Panc1 (cell line): ENCODE data around the gene ARHGEF28.

Experiments used
- CTCF ChIP-seq: fragments of 450-650 bp; IDR thresholded peaks from 2 replicates; pipeline ENCODE4 v1.5.1; 2017; ENCODE audit warnings: mild to moderate bottlenecking
- POLR2AphosphoS5 ChIP-seq: IDR thresholded peaks from 2 replicates; pipeline ENCODE4 v1.6.1; 2012; ENCODE audit warnings: mild to moderate bottlenecking, low read depth, low read length, moderate library complexity
- REST ChIP-seq, 2 experiments: IDR thresholded peaks; 2 replicates each; pipeline ENCODE4 v1.6.1; 2011 to 2012; ENCODE audit warnings: low read depth in 2 of 2, control low read depth in 1 of 2, low read length in 1 of 2, mild to moderate bottlenecking in 1 of 2, moderate library complexity in 1 of 2; ENCODE audit not compliant: insufficient read depth in 1 of 2

GRCh38 chr5:73812962-73813588 is 187.1 kb downstream of the ARHGEF28 start:
- TF ChIP-seq POLR2AphosphoS5: no peak
- no peak for TF ChIP-seq CTCF
- TF ChIP-seq REST (IDR thresholded peaks at IDR 0.05; ENCODE audit: insufficient read depth in 1 of 2, low read depth in 2 of 2, low read length in 1 of 2): no peak
